ENCODE data around the gene IL4. TPM values are rescaled to one million over a fixed set of nuclear protein-coding genes. Genes with fewer than 3 reads are reported as not detected.

Gene IL4
- total RNA-seq, 1 experiment from 2014 or later, result not detected

- Histone ChIP-seq H3K36me3 (ENCODE audit: insufficient read depth, low read length) (peaks cover 17% of the 10 kb centered on the region), H3K9me2 (replicated peaks; ENCODE audit: insufficient read depth, low read length) (no peaks in the 10 kb centered on the region), H3K4me3 (ENCODE audit: low read length) (no peak overlapping the region), H3K27me3 (ENCODE audit: low read length) (no peaks in the 10 kb centered on the region), H2AFZ (ENCODE audit: low read length) (no peak overlapping the region), H4K20me1 (ENCODE audit: insufficient read depth, low read depth, low read length) (no peaks in the 10 kb centered on the region), H3K27ac (ENCODE audit: low read length) (no peak overlapping the region), H3K9me3 (ENCODE audit: low read length) (no peaks in the 10 kb centered on the region), H3K79me2 (ENCODE audit: low read length) (peaks cover 13% of the 10 kb centered on the region), H3K9ac (ENCODE audit: low read length) (no peak overlapping the region), H3K4me2 (ENCODE audit: low read depth, low read length, poor library complexity, severe bottlenecking) (no peak overlapping the region), H3K4me1 (ENCODE audit: low read length) (no peaks in the 10 kb centered on the region)
- DNase-seq, result no peak
These were observed 44.9 kb downstream of the IL4 start for GRCh38 chr5:132718544-132719312.

- DNase-seq, result no peak
- H3K4me3 ChIP-seq (ENCODE audit: low read length), result no peak overlapping the region
- no peak overlapping the region for H3K9ac ChIP-seq (ENCODE audit: low read length)
- H3K36me3 ChIP-seq (ENCODE audit: insufficient read depth, low read length), result peaks cover 22% of the 10 kb centered on the region
- no peaks in the 10 kb centered on the region for H3K27me3 ChIP-seq (ENCODE audit: low read length)
- no peaks in the 10 kb centered on the region for H3K4me1 ChIP-seq (ENCODE audit: low read length)
- no peak overlapping the region for H3K4me2 ChIP-seq (ENCODE audit: low read depth, low read length, poor library complexity, severe bottlenecking)
- no peak overlapping the region for H3K27ac ChIP-seq (ENCODE audit: low read length)
- H3K9me2 ChIP-seq (replicated peaks; ENCODE audit: insufficient read depth, low read length), result no peaks in the 10 kb centered on the region
- no peak overlapping the region for H2AFZ ChIP-seq (ENCODE audit: low read length)
- H3K79me2 ChIP-seq (ENCODE audit: low read length), result peaks cover 56% of the 10 kb centered on the region
- no peaks in the 10 kb centered on the region for H3K9me3 ChIP-seq (ENCODE audit: low read length)
- no peaks in the 10 kb centered on the region for H4K20me1 ChIP-seq (ENCODE audit: insufficient read depth, low read depth, low read length)
These were observed 52.0 kb downstream of the IL4 start for GRCh38 chr5:132725745-132726144.

GRCh38 chr5:132729896-132730295 lies 56.1 kb downstream of the IL4 start:
- H3K4me2 ChIP-seq (ENCODE audit: low read depth, low read length, poor library complexity, severe bottlenecking), result no peak overlapping the region
- H3K9ac ChIP-seq (ENCODE audit: low read length), result no peak overlapping the region
- H3K27ac ChIP-seq (ENCODE audit: low read length), result no peak overlapping the region
- H3K36me3 ChIP-seq (ENCODE audit: insufficient read depth, low read length), result peaks cover 21% of the 10 kb centered on the region
- H3K4me3 ChIP-seq (ENCODE audit: low read length), result no peak overlapping the region
- H4K20me1 ChIP-seq (ENCODE audit: insufficient read depth, low read depth, low read length), result no peaks in the 10 kb centered on the region
- H2AFZ ChIP-seq (ENCODE audit: low read length), result no peak overlapping the region
- H3K9me3 ChIP-seq (ENCODE audit: low read length), result no peaks in the 10 kb centered on the region
- H3K4me1 ChIP-seq (ENCODE audit: low read length), result peaks cover 5% of the 10 kb centered on the region
- no peaks in the 10 kb centered on the region for H3K9me2 ChIP-seq (replicated peaks; ENCODE audit: insufficient read depth, low read length)
- no peak for DNase-seq
- H3K79me2 ChIP-seq (ENCODE audit: low read length), result peaks cover 75% of the 10 kb centered on the region
- H3K27me3 ChIP-seq (ENCODE audit: low read length), result no peaks in the 10 kb centered on the region

Other genes starting within 250 kb of the IL4 start
- gene IRF1, start 183.2 kb upstream of the IL4 start, total RNA-seq (2014; rRNA removed; shearing (Covaris generic); ENCODE audit: low replicate concordance), result 4.8 and 7.3 TPM in 2 replicates
- gene IL5, start 130.5 kb upstream of the IL4 start, total RNA-seq (2014; rRNA removed; shearing (Covaris generic); ENCODE audit: low replicate concordance), result not detected in 2 replicates
- gene RAD50, start 117.0 kb upstream of the IL4 start, total RNA-seq (2014; rRNA removed; shearing (Covaris generic); ENCODE audit: low replicate concordance), result 37.3 and 72.6 TPM in 2 replicates
- not detected in 2 replicates for gene IL13, start 15.8 kb upstream of the IL4 start, total RNA-seq (2014; rRNA removed; shearing (Covaris generic); ENCODE audit: low replicate concordance)
- gene KIF3A, start 63.6 kb downstream of the IL4 start, total RNA-seq (2014; rRNA removed; shearing (Covaris generic); ENCODE audit: low replicate concordance), result 17.6 and 23.1 TPM in 2 replicates
- 0.15 TPM in 1 of 2 replicates, not detected in the other for gene CCNI2, start 73.4 kb downstream of the IL4 start, total RNA-seq (2014; rRNA removed; shearing (Covaris generic); ENCODE audit: low replicate concordance)
- gene SEPTIN8, start 103.2 kb downstream of the IL4 start, total RNA-seq (2014; rRNA removed; shearing (Covaris generic); ENCODE audit: low replicate concordance), result 4.1 and 7.0 TPM in 2 replicates
- not detected in 2 replicates for gene SOWAHA, start 139.3 kb downstream of the IL4 start, total RNA-seq (2014; rRNA removed; shearing (Covaris generic); ENCODE audit: low replicate concordance)
- 1.6 and 1.8 TPM in 2 replicates for gene SHROOM1, start 156.7 kb downstream of the IL4 start, total RNA-seq (2014; rRNA removed; shearing (Covaris generic); ENCODE audit: low replicate concordance)
- 1.2 and 1.5 TPM in 2 replicates for gene GDF9, start 192.5 kb downstream of the IL4 start, total RNA-seq (2014; rRNA removed; shearing (Covaris generic); ENCODE audit: low replicate concordance)
- gene UQCRQ, start 192.7 kb downstream of the IL4 start, total RNA-seq (2014; rRNA removed; shearing (Covaris generic); ENCODE audit: low replicate concordance), result 179 and 182 TPM in 2 replicates
- gene LEAP2, start 199.7 kb downstream of the IL4 start, total RNA-seq (2014; rRNA removed; shearing (Covaris generic); ENCODE audit: low replicate concordance), result 3.1 and 6.6 TPM in 2 replicates